ENCODE data around the gene SIK2. TPM values are rescaled to one million over a fixed set of nuclear protein-coding genes. Genes with fewer than 3 reads are reported as not detected.

SIK2 gene
- total RNA-seq, 4 donors from 2014 or later, result 20.7 to 35.0 (median 26.8) TPM

- TF ChIP-seq CTCF (IDR thresholded peaks at IDR 0.05) (no peak), POLR2A (IDR thresholded peaks at IDR 0.05) (no peak)
- H3K36me3 ChIP-seq, result peaks cover 57 to 61% of the 10 kb centered on the region in 2 donors
- WGBS, 2 donors, result 91 to 96% methylated on average over 7 of the region's 7 CpGs
- peaks cover 0 to 14% of the 10 kb centered on the region in 2 donors for H3K4me1 ChIP-seq
- no peak for DNase-seq
- H3K27ac ChIP-seq, result no peak overlapping the region
- intact Hi-C loops (cut with DNase I), result no loop called here
- H3K4me3 ChIP-seq (replicated peaks in 1 of 3), result no peak overlapping the region
- H3K27me3 ChIP-seq, result no peaks in the 10 kb centered on the region
- H3K9me3 ChIP-seq, result no peaks in the 10 kb centered on the region
Measured at GRCh38 chr11:111720801-111721494, 118.7 kb downstream of the SIK2 start.

- no peak overlapping the region for H3K4me3 ChIP-seq (replicated peaks in 1 of 3)
- intact Hi-C loops (cut with DNase I), result no loop called here
- TF ChIP-seq POLR2A (IDR thresholded peaks at IDR 0.05) (no peak), CTCF (IDR thresholded peaks at IDR 0.05) (no peak)
- H3K9me3 ChIP-seq, result no peaks in the 10 kb centered on the region
- peaks cover 61 to 64% of the 10 kb centered on the region in 2 donors for H3K36me3 ChIP-seq
- H3K27me3 ChIP-seq, result no peaks in the 10 kb centered on the region
- H3K27ac ChIP-seq, result no peak overlapping the region
- DNase-seq, result no peak
- WGBS, 2 donors, result 91 to 95% methylated on average over 8 of the region's 8 CpGs
- H3K4me1 ChIP-seq, result peaks cover 0 to 14% of the 10 kb centered on the region in 2 donors
Measured at GRCh38 chr11:111722501-111722900, 120.3 kb downstream of the SIK2 start.

- TF ChIP-seq POLR2A (IDR thresholded peaks at IDR 0.05) (no peak), CTCF (IDR thresholded peaks at IDR 0.05) (no peak)
- H3K4me1 ChIP-seq, result peaks cover 0 to 5% of the 10 kb centered on the region in 2 donors
- WGBS, 2 donors, result 83 to 84% methylated on average over 13 to 15 of the region's 15 CpGs
- H3K4me3 ChIP-seq (replicated peaks in 1 of 3), result no peak overlapping the region
- DNase-seq, result no peak
- H3K27ac ChIP-seq, result no peak overlapping the region
- H3K9me3 ChIP-seq, result no peaks in the 10 kb centered on the region
- no peaks in the 10 kb centered on the region for H3K27me3 ChIP-seq
- intact Hi-C loops (cut with DNase I), result no loop called here
- H3K36me3 ChIP-seq, result peaks cover 61 to 64% of the 10 kb centered on the region in 2 donors
Measured at GRCh38 chr11:111723595-111723994, 121.3 kb downstream of the SIK2 start.

GRCh38 chr11:111724615-111725129, 122.4 kb downstream of the SIK2 start:
- 92 to 93% methylated on average over 11 of the region's 11 CpGs for WGBS, 2 donors
- H3K4me1 ChIP-seq, result peaks cover 4 to 7% of the 10 kb centered on the region in 2 donors
- H3K36me3 ChIP-seq, result peaks cover 60 to 62% of the 10 kb centered on the region in 2 donors
- H3K4me3 ChIP-seq (replicated peaks in 1 of 3), result no peak overlapping the region
- TF ChIP-seq POLR2A (IDR thresholded peaks at IDR 0.05), result no peak
- TF ChIP-seq CTCF (IDR thresholded peaks at IDR 0.05), result no peak
- no peaks in the 10 kb centered on the region for H3K9me3 ChIP-seq
- no peaks in the 10 kb centered on the region for H3K27me3 ChIP-seq
- H3K27ac ChIP-seq, result no peak overlapping the region
- no peak for DNase-seq
- intact Hi-C loops (cut with DNase I), result no loop called here

GRCh38 chr11:111725621-111726020, 123.4 kb downstream of the SIK2 start:
- DNase-seq, result no peak
- intact Hi-C loops (cut with DNase I), result no loop called here
- TF ChIP-seq CTCF (IDR thresholded peaks at IDR 0.05) (no peak), POLR2A (IDR thresholded peaks at IDR 0.05) (no peak)
- Histone ChIP-seq H3K4me3 (replicated peaks in 1 of 3) (no peak overlapping the region), H3K36me3 (peaks cover 50 to 53% of the 10 kb centered on the region in 2 donors), H3K27ac (no peak overlapping the region), H3K4me1 (peaks cover 11 to 17% of the 10 kb centered on the region in 2 donors), H3K9me3 (no peaks in the 10 kb centered on the region), H3K27me3 (no peaks in the 10 kb centered on the region)
- WGBS, 2 donors, result 91 to 96% methylated on average over 10 of the region's 10 CpGs

Data from thyroid gland (tissue), 4 donors.